NCI-H69 (cell line): ENCODE results near the gene DIO2.
A peak's percentile ranks its signal among the peaks of the same experiment; 100 is the strongest.

Experiments
- DNase-seq: peaks from one replicate; lab custom pipeline; 2025; lab: John Stamatoyannopoulos, UW

DIO2 gene

GRCh38 chr14:80211153-80212022 is at the start of gene DIO2:
Gene DIO2 (minus strand): TSS chr14:80211504. CDS start chr14:80211472, 32 bp downstream.
- DNase-seq, result no peak

- no peak for DNase-seq
Measured at GRCh38 chr14:80260645-80261044, 49.3 kb upstream of the DIO2 start.

GRCh38 chr14:80239631-80240030 is 28.3 kb upstream of the DIO2 start:
- DNase-seq, result no peak

GRCh38 chr14:80237143-80237542 is 25.8 kb upstream of the DIO2 start:
- no peak for DNase-seq

GRCh38 chr14:80233470-80234089 is 22.3 kb upstream of the DIO2 start:
- peak; percentile 34 for DNase-seq

GRCh38 chr14:80231702-80232101 is 20.4 kb upstream of the DIO2 start:
- no peak for DNase-seq

GRCh38 chr14:80223696-80224465 is 12.6 kb upstream of the DIO2 start:
- DNase-seq, result no peak

GRCh38 chr14:80216818-80217217 is 5.5 kb upstream of the DIO2 start:
- DNase-seq, result no peak

- peak; percentile 94 for DNase-seq
Measured at GRCh38 chr14:80215756-80216581, 4.7 kb upstream of the DIO2 start.

GRCh38 chr14:80215081-80215480 is 3.8 kb upstream of the DIO2 start:
- no peak for DNase-seq

- peak; percentile 73 for DNase-seq
Measured at GRCh38 chr14:80213602-80214001, 2.3 kb upstream of the DIO2 start.

- DNase-seq, result no peak
Measured at GRCh38 chr14:80212023-80212397, 706 bp upstream of the DIO2 start.

GRCh38 chr14:80208461-80208860 is 2.8 kb downstream of the DIO2 start:
- DNase-seq, result peak; percentile 12

GRCh38 chr14:80206351-80207080 is 4.8 kb downstream of the DIO2 start:
- no peak for DNase-seq

- peak; percentile 42 for DNase-seq
Measured at GRCh38 chr14:80202888-80203562, 8.3 kb downstream of the DIO2 start.

- DNase-seq, result no peak
Measured at GRCh38 chr14:80200093-80200492, 11.2 kb downstream of the DIO2 start.

GRCh38 chr14:80188571-80188970 is 22.7 kb downstream of the DIO2 start:
- DNase-seq, result no peak

GRCh38 chr14:80186301-80186800 is 25.0 kb downstream of the DIO2 start:
- DNase-seq, result no peak

- DNase-seq, result no peak
Measured at GRCh38 chr14:80176893-80177292, 34.4 kb downstream of the DIO2 start.

- DNase-seq, result no peak
Measured at GRCh38 chr14:80172375-80173051, 38.8 kb downstream of the DIO2 start.
